UCSD-AML1 (cell line): Measurements from ENCODE around the gene SLC26A1.
A peak's percentile ranks its signal among the peaks of the same experiment; 100 is the strongest.

Experiments used
- DNase-seq: peaks from one replicate; lab custom pipeline; 2025; ENCODE audit not compliant: unreplicated experiment; lab: John Stamatoyannopoulos, UW

Gene SLC26A1

DNA sequence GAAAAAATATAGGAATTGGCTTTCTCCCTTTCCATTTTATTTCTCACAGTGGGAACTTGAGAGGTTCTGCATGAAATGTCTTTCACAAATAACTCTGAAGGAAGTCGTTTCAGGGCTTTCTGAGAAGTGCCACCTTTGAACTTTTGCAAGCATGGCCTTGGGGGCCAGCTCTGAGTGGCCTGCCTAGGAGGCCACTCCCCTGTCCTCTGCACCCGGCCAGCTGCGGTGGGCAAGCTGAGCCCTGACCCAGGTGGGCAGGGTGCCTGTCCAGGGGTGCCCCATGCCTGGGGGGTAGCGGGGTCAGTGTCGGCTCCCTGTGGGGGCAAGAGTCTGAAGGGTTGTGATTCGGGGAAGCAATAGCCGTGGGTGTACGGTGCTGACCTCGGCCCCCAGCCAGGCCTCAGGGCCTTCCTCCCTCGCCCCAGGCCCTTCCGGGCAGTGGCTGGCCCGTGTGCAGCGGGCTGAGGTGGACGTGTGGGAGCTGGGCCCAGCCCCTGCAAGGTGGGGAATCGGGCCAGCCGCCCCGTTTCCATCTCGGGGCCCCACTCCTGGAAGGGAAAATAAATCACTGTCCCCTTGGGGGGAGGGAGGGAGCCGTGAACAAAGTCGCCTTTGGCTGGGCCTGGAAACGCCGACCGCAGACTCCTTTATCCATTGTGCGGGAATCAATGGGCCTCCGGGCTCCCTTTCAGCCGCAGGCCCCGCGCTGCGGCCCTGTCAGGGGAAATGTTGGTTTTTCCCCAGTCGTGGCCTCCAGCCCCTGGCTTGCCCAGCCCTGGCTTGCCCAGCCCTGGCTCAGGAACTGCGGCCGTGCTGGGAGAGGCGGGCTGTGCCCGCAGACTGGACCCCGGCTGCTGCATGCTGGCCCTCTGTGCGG lies 21.3 kb upstream of the SLC26A1 start:
- no peak for DNase-seq

DNA sequence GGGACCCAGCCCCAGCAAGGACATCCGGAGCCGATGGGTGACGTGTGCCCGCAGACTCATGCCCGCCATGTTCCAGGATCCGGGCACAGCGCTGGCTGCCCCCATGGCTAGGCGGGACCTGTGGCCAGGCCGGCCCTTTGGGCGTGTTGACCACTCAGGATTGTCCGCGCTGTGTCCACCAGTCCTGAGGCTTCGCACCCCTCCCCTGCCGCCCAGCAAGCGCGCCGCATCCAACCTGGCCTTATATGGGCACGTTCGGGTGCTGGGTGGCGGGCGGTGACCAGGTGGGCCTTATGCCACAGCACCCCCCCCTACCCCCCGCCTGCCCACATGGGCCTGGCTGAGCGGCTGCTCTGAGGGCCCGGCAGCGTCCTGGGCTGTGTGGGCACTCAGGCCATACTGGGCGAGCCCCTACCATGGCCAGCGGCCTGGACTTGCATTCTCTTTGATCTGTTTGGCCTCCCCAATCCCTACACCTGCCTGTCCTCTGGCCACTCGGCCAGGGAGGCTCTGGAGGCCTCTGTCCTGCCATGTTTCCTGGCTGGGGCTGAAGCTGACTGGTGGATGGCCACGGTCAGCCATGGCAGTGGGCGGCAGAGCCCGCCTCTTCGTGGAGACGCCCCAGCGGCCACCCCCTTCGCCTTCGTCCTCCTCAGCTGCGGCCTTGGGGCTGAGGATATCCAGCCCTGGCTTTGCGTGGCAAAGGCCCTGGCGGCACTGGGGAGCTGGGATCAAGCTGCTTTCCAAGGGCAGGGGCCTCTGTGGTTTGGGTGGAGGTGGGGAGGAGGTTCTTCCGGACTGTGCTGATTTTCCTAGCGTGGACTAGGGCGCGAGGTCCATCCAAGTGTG lies 20.2 kb upstream of the SLC26A1 start:
- no peak for DNase-seq

DNA sequence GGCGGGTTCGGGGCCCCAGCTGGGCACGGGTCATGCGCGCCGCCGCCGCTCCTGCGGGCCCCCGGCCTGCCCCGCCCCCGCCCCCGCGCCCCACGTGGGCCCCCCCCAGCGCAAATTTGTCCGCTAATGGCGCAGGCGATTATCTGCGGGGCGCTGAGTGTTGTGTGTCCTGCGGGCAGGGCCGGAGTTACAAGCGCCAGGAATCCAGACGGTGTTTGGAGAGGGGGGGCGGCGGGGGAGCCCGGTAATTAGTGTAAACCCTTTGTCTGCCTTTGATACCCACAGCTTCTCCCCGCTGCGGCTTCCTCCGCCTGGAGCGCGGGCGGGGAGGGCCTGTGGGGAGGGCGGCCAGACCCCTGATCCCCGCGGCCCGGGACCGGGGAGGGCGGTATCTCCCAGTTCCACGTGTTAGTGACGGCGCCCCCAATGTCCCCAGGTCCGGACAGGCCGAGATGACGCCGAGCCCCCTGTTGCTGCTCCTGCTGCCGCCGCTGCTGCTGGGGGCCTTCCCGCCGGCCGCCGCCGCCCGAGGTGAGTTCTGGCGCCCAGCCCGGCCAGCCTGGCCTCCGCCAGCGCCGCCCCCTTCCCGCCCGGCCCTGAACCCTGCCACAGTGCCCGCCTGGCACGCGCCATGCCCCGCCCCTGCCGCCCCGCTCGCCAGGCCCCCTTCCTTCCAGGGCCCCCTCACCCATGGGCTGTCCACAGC lies 19.0 kb upstream of the SLC26A1 start:
- DNase-seq, result no peak

DNA sequence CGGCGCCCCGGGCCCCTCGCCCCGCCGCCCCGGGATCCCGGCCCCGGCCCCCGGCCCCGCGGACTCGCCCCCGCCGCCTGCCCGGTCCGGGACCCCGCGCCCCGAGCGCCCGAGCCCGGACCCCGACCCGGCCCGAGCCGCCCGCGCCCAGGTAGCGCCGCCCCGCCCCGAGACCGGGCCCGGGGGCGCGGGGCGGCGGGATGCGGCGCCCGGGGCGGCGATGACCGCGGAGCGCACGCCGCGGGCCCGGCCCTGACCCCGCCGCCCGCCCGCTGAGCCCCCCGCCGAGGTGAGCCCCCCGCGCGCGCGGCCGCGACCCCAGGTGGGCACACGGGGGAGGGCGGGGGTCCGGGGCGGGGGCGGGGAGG lies 18.4 kb upstream of the SLC26A1 start:
- no peak for DNase-seq

DNA sequence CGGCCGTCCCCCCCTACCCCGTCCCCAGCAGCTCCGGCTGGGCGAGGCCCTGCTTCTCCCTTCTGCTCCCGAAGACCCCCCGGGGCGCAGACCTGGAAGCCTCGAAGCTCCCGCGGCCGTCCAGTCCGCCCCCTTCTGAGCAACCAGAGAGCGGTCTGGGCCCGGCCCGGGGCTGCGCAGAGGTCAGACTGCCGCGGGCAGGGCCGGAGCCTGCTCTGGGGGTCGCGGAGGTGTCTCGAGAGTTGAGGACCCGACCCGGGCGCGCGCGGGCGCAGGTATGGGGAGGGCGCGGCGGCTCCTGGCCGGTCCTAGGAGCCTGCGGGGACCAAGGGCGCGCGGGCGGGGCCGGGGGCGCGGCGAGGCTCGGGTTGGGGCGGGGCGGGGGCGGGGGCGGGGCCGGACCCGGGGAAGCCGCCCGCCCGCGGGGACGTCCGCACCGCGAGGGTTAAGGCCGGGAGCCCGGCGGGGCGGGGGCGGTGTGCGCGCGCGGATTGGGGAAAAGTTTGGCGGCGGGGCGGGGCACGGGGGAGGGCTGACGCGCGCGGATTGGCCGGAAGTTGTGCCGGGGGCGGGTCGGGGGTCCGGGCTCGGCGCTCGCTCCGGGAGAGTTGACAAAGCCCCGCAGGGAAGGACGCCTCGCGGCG lies 17.9 kb upstream of the SLC26A1 start, which contains the start of gene FGFRL1:
Gene FGFRL1 (plus strand): TSS at position 605 of the 644 bp plus-strand sequence. CDS start 860 bp downstream, outside the sequence.
- DNase-seq, result peak; percentile 89

DNA sequence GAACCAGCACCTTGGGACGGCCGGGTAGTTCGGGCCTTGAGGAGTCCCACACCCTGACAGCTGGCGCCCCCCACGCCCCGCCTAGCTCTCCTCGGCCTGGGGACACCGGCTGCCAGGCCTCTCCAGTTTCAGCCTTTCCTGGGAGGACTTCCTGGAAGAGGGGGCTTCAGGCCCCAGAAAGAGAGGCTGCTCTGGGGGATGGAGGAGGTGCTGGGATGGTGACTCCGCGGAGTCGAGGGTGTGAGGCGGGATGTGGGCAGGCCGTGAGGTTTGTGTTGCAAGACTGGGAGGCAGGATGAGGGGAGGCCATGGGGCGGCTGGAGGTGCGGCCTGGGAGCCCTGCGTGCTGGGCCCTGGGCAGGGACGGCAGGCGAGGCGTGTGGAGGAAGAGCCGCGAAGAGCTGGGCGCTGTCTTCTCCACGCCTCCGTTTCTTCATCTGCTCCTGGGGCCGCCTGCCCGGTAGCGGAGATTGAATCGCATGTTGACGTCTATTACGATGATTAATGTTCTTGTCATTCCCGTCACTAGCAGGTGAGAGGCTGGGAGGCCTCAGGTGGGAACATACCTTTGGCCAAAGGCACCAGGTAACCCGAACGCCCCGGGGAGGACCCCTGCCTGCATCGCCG lies 17.3 kb upstream of the SLC26A1 start:
- peak; percentile 79 for DNase-seq

DNA sequence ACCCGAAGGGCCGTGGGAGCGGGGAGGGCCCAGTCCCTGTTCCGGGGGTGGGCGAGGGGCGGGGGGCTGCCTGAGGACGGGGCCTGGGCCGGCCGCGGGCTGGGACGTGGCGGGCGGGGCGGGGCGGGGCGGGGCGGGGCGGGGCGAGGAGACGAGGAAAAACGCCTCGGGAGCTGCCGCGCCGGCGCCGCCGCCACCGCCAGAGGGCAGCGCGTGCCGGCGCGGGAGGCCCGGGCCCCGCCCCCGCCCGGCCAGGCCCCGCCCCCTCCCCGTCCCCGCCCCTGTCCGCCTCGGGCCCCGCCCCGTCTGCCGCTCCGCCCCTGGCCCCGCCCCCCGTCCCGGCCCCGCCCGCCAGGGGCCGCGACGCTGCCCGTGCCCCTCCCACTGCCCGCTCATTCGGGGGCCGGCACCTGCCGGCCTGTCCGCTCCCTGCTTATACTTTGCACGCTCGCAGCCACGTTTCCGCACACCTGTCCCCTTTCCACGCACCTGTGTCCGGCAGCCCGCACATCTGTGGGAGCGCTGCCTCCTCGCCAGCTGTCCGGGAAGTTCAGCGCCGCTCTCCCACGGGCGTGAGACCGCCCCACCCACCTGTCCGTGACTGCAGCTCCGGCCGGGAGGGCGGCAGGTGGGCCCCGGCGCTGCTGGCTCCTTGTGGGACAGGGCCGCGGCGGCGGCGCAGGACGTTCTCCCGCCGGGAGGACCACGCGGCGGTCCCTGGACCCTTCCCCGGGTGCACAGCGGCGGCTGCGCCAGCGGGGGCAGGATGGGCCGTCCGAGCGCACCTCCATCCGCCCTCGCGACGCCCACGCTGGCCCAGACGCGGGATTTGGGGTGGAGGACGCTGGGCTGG lies 16.6 kb upstream of the SLC26A1 start:
- DNase-seq, result peak; percentile 73

DNA sequence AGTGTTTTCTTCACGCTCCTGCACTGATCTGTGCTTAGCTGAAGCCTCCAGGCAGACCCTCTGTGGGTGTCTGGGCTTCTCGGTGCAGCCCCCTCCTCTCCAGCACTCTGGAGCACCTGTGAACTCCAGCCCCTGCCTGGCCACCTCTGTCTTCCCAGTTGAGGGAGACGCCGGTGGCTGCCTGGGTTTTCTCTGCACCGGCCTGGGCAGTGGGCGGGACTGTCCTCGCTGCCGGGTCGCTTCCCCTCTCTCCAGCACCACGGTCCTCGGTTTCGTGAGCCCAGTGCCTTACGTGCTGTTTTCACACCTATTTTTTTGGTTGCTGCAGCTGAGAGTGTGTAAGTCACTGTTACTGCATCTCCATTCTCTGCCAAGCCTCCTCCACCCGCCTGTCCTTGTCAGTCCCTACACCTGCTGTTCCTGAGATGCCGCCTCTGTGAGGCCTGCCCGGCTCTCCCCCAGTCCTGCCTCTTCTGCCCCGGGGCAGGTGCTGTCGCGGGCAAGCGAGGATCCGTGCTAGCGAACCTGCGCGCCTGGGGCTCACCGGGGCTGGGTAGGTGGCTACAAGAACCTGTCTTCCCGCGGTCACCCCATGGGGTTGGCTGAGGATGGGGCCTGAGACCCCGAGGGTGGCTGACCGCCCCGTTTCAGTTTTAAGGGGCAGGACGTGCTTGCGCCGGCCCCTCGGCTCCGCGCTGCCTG lies 15.8 kb upstream of the SLC26A1 start:
- DNase-seq, result no peak

DNA sequence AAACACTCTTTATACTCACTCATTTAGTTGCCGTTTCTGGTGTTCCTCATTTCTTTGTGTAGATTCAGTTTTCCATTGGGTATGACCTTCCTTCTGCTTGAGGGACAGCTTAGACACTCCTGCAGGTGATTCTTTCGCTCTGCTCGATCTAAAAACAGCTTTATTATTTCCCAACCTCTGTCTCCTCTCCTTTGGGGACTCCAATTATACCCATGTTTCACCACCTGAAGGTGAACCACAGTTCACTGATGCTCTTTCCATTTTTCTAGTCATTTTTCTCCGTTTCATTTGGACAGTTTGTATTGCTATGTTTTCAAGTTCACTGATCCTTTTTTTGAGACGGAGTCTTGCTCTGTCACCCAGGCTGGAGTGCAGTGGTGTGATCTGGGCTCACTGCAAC lies 13.7 kb upstream of the SLC26A1 start:
- DNase-seq, result no peak

DNA sequence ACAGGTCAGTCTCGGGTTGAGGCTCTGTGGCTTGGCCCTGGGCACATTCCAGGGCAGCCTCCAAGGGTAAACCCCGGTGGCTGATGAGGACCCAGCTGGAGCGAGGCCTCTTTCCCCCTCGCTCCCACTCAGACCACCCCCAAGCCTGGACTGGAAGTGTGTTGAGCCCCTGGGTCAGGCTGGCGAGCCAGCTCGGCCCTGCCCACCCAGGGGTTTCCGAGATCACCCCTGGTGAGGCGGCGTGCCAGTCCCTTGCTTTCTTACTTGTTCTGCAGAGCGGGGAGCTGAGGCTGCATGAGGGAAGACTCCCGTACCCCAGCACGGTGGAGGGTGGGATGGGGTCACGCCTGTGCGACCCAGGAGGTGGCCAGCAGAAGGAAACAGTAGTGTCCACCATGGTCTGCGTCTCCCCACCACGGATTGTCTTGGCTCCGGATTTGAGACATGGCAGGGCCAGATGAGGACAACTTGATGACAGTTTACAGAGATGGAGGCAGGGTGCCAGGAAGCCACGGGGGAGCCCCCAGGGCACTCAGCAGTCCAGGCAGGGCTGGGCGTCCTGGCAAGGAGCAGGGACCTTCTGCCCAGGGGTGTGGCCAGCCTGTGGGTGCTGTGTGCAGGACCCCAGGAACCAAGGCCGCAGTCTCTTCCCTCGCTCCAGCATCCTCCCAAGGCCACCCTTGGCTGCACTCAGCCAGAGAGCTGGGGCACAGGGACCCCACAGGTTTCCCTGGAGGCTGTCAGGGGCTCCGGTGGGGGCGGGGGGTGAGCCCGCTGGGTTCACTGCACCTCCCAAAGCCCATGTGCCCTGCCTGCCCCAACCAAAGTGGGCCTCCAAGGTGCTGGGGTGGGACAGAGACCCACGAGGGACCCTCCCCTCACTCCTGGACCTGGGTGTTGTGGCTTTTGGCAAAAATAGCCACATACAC lies 11.6 kb upstream of the SLC26A1 start:
- no peak for DNase-seq

DNA sequence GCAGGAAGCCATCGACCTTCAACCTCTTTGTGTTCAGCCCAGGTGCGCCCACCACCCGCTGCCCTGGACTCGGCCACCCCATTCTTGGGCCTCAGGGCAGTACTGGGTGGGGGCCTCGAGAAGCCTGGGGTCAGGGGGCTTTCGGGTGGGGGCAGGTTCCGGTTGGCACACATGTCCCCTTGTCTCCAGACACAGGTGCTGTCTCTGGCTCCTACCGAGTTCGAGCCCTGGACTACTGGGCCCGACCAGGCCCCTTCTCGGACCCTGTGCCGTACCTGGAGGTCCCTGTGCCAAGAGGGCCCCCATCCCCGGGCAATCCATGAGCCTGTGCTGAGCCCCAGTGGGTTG lies 10.8 kb upstream of the SLC26A1 start:
- no peak for DNase-seq

DNA sequence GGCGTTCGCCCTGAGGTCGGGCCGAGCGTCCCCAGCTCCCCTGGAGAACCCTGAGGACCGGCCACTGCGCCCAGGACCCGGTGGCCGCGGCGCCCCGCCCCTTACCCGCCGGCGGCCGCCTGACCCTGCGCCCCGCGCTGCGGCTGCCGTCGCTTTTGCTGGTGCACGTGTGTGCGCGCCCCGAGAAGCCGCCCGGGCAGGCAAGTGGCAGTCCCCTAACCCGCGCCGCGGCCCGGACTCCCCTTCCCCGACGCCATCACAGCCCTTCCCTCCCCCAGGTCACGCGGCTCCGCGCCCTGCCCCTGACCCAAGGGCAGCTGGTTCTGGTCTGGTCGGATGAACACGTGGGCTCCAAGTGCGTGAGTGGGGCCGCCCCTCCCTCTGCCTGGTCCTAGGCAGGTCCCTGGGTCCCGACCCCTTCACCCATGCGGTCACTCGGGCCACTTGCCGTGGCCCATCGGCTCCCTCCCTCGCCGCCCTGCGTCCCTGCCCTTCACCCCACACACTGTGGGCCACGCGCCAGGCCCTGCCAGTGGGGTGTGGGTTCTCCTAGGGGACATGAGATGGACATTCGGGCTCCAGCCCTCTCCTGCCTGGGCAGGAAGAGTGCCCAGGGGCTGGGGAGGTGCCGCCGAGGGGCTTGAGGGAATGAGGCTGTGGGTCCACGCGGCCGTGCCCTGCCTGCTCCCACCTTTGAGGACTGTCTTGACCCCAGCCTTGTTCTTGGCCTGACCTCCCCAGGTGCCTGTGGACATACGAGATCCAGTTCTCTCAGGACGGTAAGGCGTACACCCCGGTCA lies 10.3 kb upstream of the SLC26A1 start:
- no peak for DNase-seq

DNA sequence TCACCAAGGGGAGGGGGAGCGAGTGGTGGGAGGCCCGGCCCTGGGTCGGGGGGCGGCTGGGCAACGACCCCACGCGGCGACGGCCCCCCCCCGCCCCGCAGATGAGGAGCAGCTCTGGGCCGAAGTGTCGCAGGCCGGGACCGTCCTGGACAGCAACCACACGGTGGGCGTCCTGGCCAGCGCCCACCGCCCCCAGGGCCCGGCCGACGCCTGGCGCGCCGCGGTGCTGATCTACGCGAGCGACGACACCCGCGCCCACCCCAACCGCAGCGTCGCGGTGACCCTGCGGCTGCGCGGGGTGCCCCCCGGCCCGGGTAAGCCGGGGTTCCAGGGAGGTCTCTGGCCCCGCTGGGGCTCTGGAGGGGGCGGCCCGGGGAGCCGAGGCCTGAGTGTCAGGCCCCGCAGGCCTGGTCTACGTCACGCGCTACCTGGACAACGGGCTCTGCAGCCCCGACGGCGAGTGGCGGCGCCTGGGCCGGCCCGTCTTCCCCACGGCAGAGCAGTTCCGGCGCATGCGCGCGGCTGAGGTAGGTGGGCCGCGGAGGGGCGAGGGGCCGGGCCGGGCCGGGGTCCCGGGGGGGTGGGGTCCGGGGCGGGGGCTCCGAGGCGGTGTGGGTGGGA lies 9.5 kb upstream of the SLC26A1 start:
- no peak for DNase-seq

DNA sequence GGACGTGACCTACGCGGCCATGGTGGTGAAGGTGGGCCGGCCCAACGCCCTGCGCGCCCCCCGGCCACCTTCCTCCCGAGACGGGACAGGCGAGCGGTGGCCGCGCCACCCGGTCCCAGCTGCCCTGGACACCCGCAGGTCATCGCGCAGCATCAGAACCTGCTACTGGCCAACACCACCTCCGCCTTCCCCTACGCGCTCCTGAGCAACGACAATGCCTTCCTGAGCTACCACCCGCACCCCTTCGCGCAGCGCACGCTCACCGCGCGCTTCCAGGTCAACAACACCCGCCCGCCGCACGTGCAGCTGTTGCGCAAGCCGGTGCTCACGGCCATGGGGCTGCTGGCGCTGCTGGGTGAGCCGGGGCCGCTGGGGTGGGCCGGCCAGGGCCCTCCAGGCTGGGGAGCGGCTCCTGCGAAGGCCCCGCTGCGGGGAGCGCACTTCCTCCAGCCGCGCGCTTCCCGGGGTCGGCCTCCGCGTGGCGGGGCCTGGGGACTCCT lies 9.0 kb upstream of the SLC26A1 start:
- no peak for DNase-seq

DNA sequence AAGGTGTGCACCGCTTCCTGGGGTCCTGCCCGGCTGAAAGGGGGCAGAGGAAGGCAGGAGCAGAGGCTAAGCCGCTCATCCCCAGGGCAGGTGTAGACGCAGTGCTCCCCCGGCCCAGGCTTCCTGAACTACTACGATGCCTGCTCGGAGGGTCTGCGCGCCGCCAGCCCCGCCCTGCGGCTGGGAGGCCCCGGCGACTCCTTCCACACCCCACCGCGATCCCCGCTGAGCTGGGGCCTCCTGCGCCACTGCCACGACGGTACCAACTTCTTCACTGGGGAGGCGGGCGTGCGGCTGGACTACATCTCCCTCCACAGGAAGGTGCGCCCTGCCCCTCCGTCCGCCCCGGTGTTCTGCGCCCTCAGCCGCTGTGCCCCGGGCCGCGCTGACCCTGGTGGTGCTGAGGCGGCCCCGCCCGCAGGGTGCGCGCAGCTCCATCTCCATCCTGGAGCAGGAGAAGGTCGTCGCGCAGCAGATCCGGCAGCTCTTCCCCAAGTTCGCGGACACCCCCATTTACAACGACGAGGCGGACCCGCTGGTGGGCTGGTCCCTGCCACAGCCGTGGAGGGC lies 8.4 kb upstream of the SLC26A1 start:
- DNase-seq, result no peak

DNA sequence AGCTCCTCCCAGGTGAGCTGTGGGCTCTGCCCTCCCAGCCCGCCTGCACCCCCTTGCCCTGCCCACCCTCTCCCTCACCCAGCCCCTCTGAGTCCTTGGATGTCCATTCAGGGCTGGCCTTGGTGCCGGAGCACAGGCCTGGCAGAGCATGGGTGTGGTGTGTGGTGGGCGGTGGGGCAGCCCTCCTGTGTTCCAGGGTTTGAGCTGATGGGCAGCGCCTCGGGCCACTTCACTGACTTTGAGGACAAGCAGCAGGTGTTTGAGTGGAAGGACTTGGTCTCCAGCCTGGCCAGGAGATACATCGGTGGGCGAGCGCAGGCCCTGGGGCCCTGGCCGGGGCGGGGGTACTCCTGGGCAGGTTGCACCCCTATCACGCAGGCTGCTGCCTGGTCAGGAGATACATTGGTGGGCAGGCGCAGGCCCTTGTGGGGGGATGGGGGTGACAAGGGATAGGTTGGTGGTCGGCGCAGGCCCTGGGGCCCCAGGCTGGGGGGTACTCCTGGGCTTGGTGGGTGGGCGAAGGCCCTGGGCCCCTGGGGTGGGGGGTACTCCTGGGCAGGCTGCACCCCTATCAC lies 7.6 kb upstream of the SLC26A1 start:
- no peak for DNase-seq
